ENCODE data around the gene SLC28A3. TPM values are rescaled to one million over a fixed set of nuclear protein-coding genes. Genes with fewer than 3 reads are reported as not detected.

The SLC28A3 gene
- total and polyA plus RNA-seq, 2 donors (not counting 3 experiments of a cell fraction or from before 2014, with no cell fraction given), result not detected

DNA sequence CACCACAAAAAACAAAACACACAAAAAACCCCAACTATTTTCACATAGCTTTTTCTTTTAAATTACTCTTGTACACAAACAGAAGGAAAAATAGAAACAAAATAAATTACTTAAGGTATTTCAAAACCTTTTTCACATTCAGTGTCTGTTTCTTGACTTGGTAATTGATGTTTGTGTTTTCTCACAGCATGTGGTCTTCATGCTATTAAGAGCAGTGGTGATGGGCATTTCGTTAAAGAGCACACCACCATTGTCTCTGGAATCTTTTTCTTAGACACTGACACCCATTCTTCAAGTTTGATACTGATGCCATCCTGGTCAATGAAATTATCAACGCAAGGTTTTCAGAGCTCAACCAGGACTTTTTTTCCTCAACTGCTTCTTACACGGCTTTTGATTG lies 63.8 kb downstream of the SLC28A3 start:
- TF ChIP-seq, protein P1, sequence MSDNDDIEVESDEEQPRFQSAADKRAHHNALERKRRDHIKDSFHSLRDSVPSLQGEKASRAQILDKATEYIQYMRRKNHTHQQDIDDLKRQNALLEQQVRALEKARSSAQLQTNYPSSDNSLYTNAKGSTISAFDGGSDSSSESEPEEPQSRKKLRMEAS (IDR thresholded peaks at IDR 0.05; ENCODE audit: insufficient read depth, insufficient read length), result no peak
- TF ChIP-seq, protein P2, sequence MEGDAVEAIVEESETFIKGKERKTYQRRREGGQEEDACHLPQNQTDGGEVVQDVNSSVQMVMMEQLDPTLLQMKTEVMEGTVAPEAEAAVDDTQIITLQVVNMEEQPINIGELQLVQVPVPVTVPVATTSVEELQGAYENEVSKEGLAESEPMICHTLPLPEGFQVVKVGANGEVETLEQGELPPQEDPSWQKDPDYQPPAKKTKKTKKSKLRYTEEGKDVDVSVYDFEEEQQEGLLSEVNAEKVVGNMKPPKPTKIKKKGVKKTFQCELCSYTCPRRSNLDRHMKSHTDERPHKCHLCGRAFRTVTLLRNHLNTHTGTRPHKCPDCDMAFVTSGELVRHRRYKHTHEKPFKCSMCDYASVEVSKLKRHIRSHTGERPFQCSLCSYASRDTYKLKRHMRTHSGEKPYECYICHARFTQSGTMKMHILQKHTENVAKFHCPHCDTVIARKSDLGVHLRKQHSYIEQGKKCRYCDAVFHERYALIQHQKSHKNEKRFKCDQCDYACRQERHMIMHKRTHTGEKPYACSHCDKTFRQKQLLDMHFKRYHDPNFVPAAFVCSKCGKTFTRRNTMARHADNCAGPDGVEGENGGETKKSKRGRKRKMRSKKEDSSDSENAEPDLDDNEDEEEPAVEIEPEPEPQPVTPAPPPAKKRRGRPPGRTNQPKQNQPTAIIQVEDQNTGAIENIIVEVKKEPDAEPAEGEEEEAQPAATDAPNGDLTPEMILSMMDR (IDR thresholded peaks at IDR 0.05; ENCODE audit: extremely low read depth in 1 of 2, insufficient read depth in 1 of 2, low read depth in 1 of 2, low read length in 2 of 2), result no peak
- no peak for TF ChIP-seq GATA2 (IDR thresholded peaks at IDR 0.05; ENCODE audit: insufficient read depth, insufficient read length, low read depth, low read length)
- TF ChIP-seq JUN (IDR thresholded peaks at IDR 0.05; ENCODE audit: borderline replicate concordance, insufficient read depth, insufficient read length, low read depth), result no peak
- TF ChIP-seq MYC (IDR thresholded peaks at IDR 0.05; ENCODE audit: low read depth, low read length), result no peak
- TF ChIP-seq POLR2A (IDR thresholded peaks at IDR 0.05; ENCODE audit: low read depth, low read length), result no peak
- TF ChIP-seq FOS (IDR thresholded peaks at IDR 0.05; ENCODE audit: borderline replicate concordance, insufficient read depth, low read length), result no peak
- no peak for TF ChIP-seq EZH2 (IDR thresholded peaks at IDR 0.05; ENCODE audit: borderline replicate concordance, low read depth, low read length, severe bottlenecking)
- TF ChIP-seq POLR2AphosphoS5 (IDR thresholded peaks at IDR 0.05; ENCODE audit: insufficient read depth, low read depth, low read length), result no peak
- H3K9ac ChIP-seq (replicated peaks; ENCODE audit: extremely low read depth, insufficient read depth, low read length), result no peak overlapping the region
- no peak for DNase-seq (ENCODE audit: low read depth, low spot score)
- peaks cover 10 to 13% of the 10 kb centered on the region in 2 experiments for H3K27me3 ChIP-seq (ENCODE audit: control insufficient read depth in 2 of 2, insufficient read depth in 2 of 2, low read length in 2 of 2)
- H3K9me3 ChIP-seq (replicated peaks; ENCODE audit: control insufficient read depth, insufficient read depth, low read length), result no peaks in the 10 kb centered on the region
- CTCF ChIA-PET, result interaction anchor here (0.6 to 1.8 kb wide), 3 partner anchors 10 to 381 kb away, joined by 3 to 4 read pairs (median 3); no protein-coding TSS in a partner anchor
- no peaks in the 10 kb centered on the region for H3K4me1 ChIP-seq (ENCODE audit: control insufficient read depth, extremely low read depth, insufficient read depth, low read length)
- no peaks in the 10 kb centered on the region for H3K79me2 ChIP-seq (ENCODE audit: control insufficient read depth, insufficient read depth, low read length)
- FAIRE-seq, result no peak
- POLR2A ChIA-PET, result no interaction called here
- H3K27ac ChIP-seq (ENCODE audit: insufficient read depth, low read depth, low read length), result no peak overlapping the region
- H3K36me3 ChIP-seq (ENCODE audit: control insufficient read depth in 2 of 2, extremely low read depth in 1 of 2, insufficient read depth in 2 of 2, low read length in 2 of 2), result no peaks in the 10 kb centered on the region
- H3K4me3 ChIP-seq (replicated peaks in 1 of 3; ENCODE audit: insufficient read depth in 1 of 3, low read depth in 1 of 3, low read length in 3 of 3), result no peak overlapping the region
- dilution Hi-C loops (cut with MboI; ENCODE audit: extremely low pct_ligation_motif_present, low sequenced_read_pairs) (no loop called here), intact Hi-C loops (cut with micrococcal nuclease) (no loop called here)
- H4K20me1 ChIP-seq (replicated peaks; ENCODE audit: control insufficient read depth, extremely low read depth, insufficient read depth, low read length), result no peaks in the 10 kb centered on the region
- BruUV-seq (replicated peaks), result no TSS peak
- H3K4me2 ChIP-seq (ENCODE audit: insufficient read depth, low read length), result no peak overlapping the region
- H2AFZ ChIP-seq (ENCODE audit: low read depth, low read length), result no peak overlapping the region
- no peaks in the 10 kb centered on the region for H3K9me1 ChIP-seq (replicated peaks; ENCODE audit: control insufficient read depth, extremely low read depth, insufficient read depth, low read length)
